SK-N-SH treated with all-trans-retinoic acid at 6 μM for 48 hours (cell line): ENCODE data around the gene AXIN1.
"Not testable (repeated sequence)": the region's sequence is repeated elsewhere in the genome, so short reads cannot be mapped to it uniquely, and the experiment has no call there.

Experiments used
- ATAC-seq: fragments of 200-7000 bp; cut with Tn5 transposase; 3 replicates; pipeline ENCODE4 v1.9.1; 2020; ENCODE audit warnings: mild to moderate bottlenecking, moderate library complexity
- ARNTL ChIP-seq: fragments of 450-650 bp; formaldehyde crosslinking; IDR thresholded peaks from 2 replicates; pipeline ENCODE4 v1.5.0; 2020; ENCODE audit warnings: low read depth, mild to moderate bottlenecking, moderate library complexity, borderline replicate concordance
- BACH2 ChIP-seq: fragments of 250-450 bp; sonication (Bioruptor Pico); IDR thresholded peaks from 2 replicates; pipeline ENCODE4 v1.9.0; 2021; ENCODE audit warnings: mild to moderate bottlenecking, borderline replicate concordance
- CREB5 ChIP-seq: fragments of 250-450 bp; sonication (Bioruptor Pico); IDR thresholded peaks from 2 replicates; pipeline ENCODE4 v1.5.1; 2020; ENCODE audit warnings: low read depth, mild to moderate bottlenecking, moderate library complexity
- CSDC2 ChIP-seq: fragments of 250-450 bp; sonication (Bioruptor Pico); IDR thresholded peaks from 2 replicates; pipeline ENCODE4 v1.5.0; 2020; ENCODE audit warnings: mild to moderate bottlenecking, moderate library complexity
- ESRRG ChIP-seq: fragments of 250-450 bp; sonication (Bioruptor Pico); IDR thresholded peaks from 2 replicates; pipeline ENCODE4 v1.6.1; 2021; ENCODE audit warnings: mild to moderate bottlenecking
- GLIS3 ChIP-seq: fragments of 250-450 bp; sonication (Bioruptor Pico); IDR thresholded peaks from 2 replicates; pipeline ENCODE4 v1.5.0; 2020; ENCODE audit warnings: mild to moderate bottlenecking, moderate library complexity
- ISL1 ChIP-seq: fragments of 250-450 bp; sonication (Bioruptor Pico); IDR thresholded peaks from 2 replicates; pipeline ENCODE4 v2.1.2; 2022; ENCODE audit warnings: mild to moderate bottlenecking, moderate library complexity
- OSR1 ChIP-seq: fragments of 250-450 bp; sonication (Bioruptor Pico); IDR thresholded peaks from 2 replicates; pipeline ENCODE4 v1.8.0; 2022; ENCODE audit warnings: moderate library complexity, mild to moderate bottlenecking, inconsistent platforms
- PATZ1 ChIP-seq: fragments of 250-450 bp; sonication (Bioruptor Pico); IDR thresholded peaks from 2 replicates; pipeline ENCODE4 v1.8.0; 2020; ENCODE audit warnings: mild to moderate bottlenecking, moderate library complexity, borderline replicate concordance
- POU6F1 ChIP-seq: fragments of 250-450 bp; sonication (Bioruptor Pico); IDR thresholded peaks from 2 replicates; pipeline ENCODE4 v1.8.0; 2021; ENCODE audit warnings: low read depth, mild to moderate bottlenecking, moderate library complexity, borderline replicate concordance
- PPARA ChIP-seq: fragments of 250-450 bp; sonication (Bioruptor Pico); IDR thresholded peaks from 2 replicates; pipeline ENCODE4 v1.5.0; 2020; ENCODE audit warnings: mild to moderate bottlenecking, borderline replicate concordance
- RARB ChIP-seq: fragments of 250-450 bp; sonication (Bioruptor Pico); IDR thresholded peaks from 2 replicates; pipeline ENCODE4 v1.8.0; 2021; ENCODE audit warnings: mild to moderate bottlenecking, moderate library complexity
- SNAI2 ChIP-seq: fragments of 250-450 bp; sonication (Bioruptor Pico); IDR thresholded peaks from 2 replicates; pipeline ENCODE4 v1.5.0; 2020; ENCODE audit warnings: mild to moderate bottlenecking, moderate library complexity
- TCF4 ChIP-seq: fragments of 250-450 bp; sonication (Bioruptor Pico); IDR thresholded peaks from 2 replicates; pipeline ENCODE4 v1.8.0; 2021; ENCODE audit warnings: mild to moderate bottlenecking, moderate library complexity, borderline replicate concordance
- TOX ChIP-seq: fragments of 250-450 bp; sonication (Bioruptor Pico); IDR thresholded peaks from 2 replicates; pipeline ENCODE4 v1.8.0; 2021; ENCODE audit warnings: mild to moderate bottlenecking, moderate library complexity, borderline replicate concordance
- TSHZ2 ChIP-seq: fragments of 250-450 bp; sonication (Bioruptor Pico); IDR thresholded peaks from 2 replicates; pipeline ENCODE4 v1.5.0; 2020; ENCODE audit warnings: mild to moderate bottlenecking, moderate library complexity
- ZC3H10 ChIP-seq: fragments of 250-450 bp; sonication (Bioruptor Pico); IDR thresholded peaks from 2 replicates; pipeline ENCODE4 v1.5.1; 2021; ENCODE audit warnings: mild to moderate bottlenecking, moderate library complexity
- ZFP3 ChIP-seq: fragments of 250-450 bp; sonication (Bioruptor Pico); IDR thresholded peaks from 2 replicates; pipeline ENCODE4 v1.5.0; 2020; ENCODE audit warnings: mild to moderate bottlenecking, moderate library complexity
- ZNF565 ChIP-seq: fragments of 450-650 bp; formaldehyde crosslinking; conservative IDR thresholded peaks from 2 replicates; pipeline ENCODE4 v1.5.0; 2020; ENCODE audit warnings: low read depth, mild to moderate bottlenecking, moderate library complexity
- ZNF70 ChIP-seq: fragments of 450-650 bp; formaldehyde crosslinking; IDR thresholded peaks from 2 replicates; pipeline ENCODE4 v1.5.0; 2020; ENCODE audit warnings: mild to moderate bottlenecking, moderate library complexity
- ZNF8 ChIP-seq: fragments of 450-650 bp; formaldehyde crosslinking; IDR thresholded peaks from 2 replicates; pipeline ENCODE4 v1.5.0; 2020; ENCODE audit warnings: mild to moderate bottlenecking, moderate library complexity

The AXIN1 gene

GRCh38 chr16:336269-336668 is 16.3 kb downstream of the AXIN1 start:
- ATAC-seq: no peak

GRCh38 chr16:334861-335632 is 17.5 kb downstream of the AXIN1 start:
- ATAC-seq: not testable (repeated sequence)

More at GRCh38 chr16:336269-336668, 16.3 kb downstream of the AXIN1 start:
- no peak for TF ChIP-seq PPARA (CRISPR knock-in tag)
- TF ChIP-seq ZFP3 (CRISPR knock-in tag): no peak
- no peak for TF ChIP-seq GLIS3
- no peak for TF ChIP-seq POU6F1 (CRISPR knock-in tag)
- TF ChIP-seq SNAI2 (CRISPR knock-in tag): no peak
- no peak for TF ChIP-seq ZNF8 (CRISPR knock-in tag)
- TF ChIP-seq TCF4 (CRISPR knock-in tag): no peak
- no peak for TF ChIP-seq CSDC2 (CRISPR knock-in tag)
- TF ChIP-seq CREB5 (CRISPR knock-in tag): no peak
- no peak for TF ChIP-seq TOX
- no peak for TF ChIP-seq ISL1
- TF ChIP-seq BACH2 (CRISPR knock-in tag): no peak
- TF ChIP-seq OSR1 (CRISPR knock-in tag): no peak
- TF ChIP-seq ZNF565 (CRISPR knock-in tag): no peak
- no peak for TF ChIP-seq TSHZ2 (CRISPR knock-in tag)
- no peak for TF ChIP-seq ZNF70 (CRISPR knock-in tag)
- no peak for TF ChIP-seq ZC3H10 (CRISPR knock-in tag)
- no peak for TF ChIP-seq RARB (CRISPR knock-in tag)
- TF ChIP-seq, all 23 proteins: peak for 0

GRCh38 chr16:334164-334832 is 18.2 kb downstream of the AXIN1 start:
- not testable (repeated sequence) for ATAC-seq

GRCh38 chr16:333406-334094 is 19.0 kb downstream of the AXIN1 start:
- no peak for ATAC-seq
- no peak for TF ChIP-seq TOX
- no peak for TF ChIP-seq ZFP3 (CRISPR knock-in tag)
- TF ChIP-seq CSDC2 (CRISPR knock-in tag): no peak
- no peak for TF ChIP-seq GLIS3
- no peak for TF ChIP-seq TCF4 (CRISPR knock-in tag)
- no peak for TF ChIP-seq PATZ1 (CRISPR knock-in tag)
- TF ChIP-seq ZC3H10 (CRISPR knock-in tag): no peak
- no peak for TF ChIP-seq ZNF8 (CRISPR knock-in tag)
- TF ChIP-seq ZNF565 (CRISPR knock-in tag): no peak
- TF ChIP-seq TSHZ2 (CRISPR knock-in tag): no peak
- no peak for TF ChIP-seq ARNTL (CRISPR knock-in tag)
- no peak for TF ChIP-seq ZNF70 (CRISPR knock-in tag)
- no peak for TF ChIP-seq SNAI2 (CRISPR knock-in tag)
- TF ChIP-seq POU6F1 (CRISPR knock-in tag): no peak
- no peak for TF ChIP-seq ESRRG
- TF ChIP-seq RARB (CRISPR knock-in tag): no peak
